Hepatocyte (in vitro differentiated cells): ENCODE data around the gene RPTOR. TPM values are rescaled to one million over a fixed set of nuclear protein-coding genes. Genes with fewer than 3 reads are reported as not detected.

Experiments
- DNase-seq: peaks from one replicate; pipeline ENCODE4 v3.0.0-alpha.2; 2016; ENCODE audit warnings: low spot score
- H2AFZ ChIP-seq: fragments of 200-600 bp; sonication (generic); 2 replicates; pipeline ENCODE4 v1.6.0; 2016; ENCODE audit warnings: antibody characterized with exemption, mild to moderate bottlenecking
- H3K27ac ChIP-seq: fragments of 200-600 bp; sonication (generic); 2 replicates; pipeline ENCODE4 v1.5.1; 2016; ENCODE audit warnings: mild to moderate bottlenecking
- H3K27me3 ChIP-seq: fragments of 200-600 bp; sonication (generic); 2 replicates; pipeline ENCODE4 v1.6.1; 2016
- H3K36me3 ChIP-seq: fragments of 200-600 bp; sonication (generic); replicated peaks from 2 replicates; pipeline ENCODE4 v1.5.1; 2016; ENCODE audit warnings: low read depth; ENCODE audit not compliant: insufficient read depth
- H3K4me1 ChIP-seq: fragments of 200-600 bp; sonication (generic); 2 replicates; pipeline ENCODE4 v1.5.1; 2016; ENCODE audit warnings: mild to moderate bottlenecking, moderate library complexity; ENCODE audit not compliant: insufficient read depth
- H3K4me2 ChIP-seq: fragments of 200-600 bp; sonication (generic); 2 replicates; pipeline ENCODE4 v1.6.0; 2016
- H3K4me3 ChIP-seq: fragments of 200-600 bp; sonication (generic); 2 replicates; pipeline ENCODE4 v1.5.1; 2016; ENCODE audit warnings: mild to moderate bottlenecking
- H3K79me2 ChIP-seq: fragments of 200-600 bp; sonication (generic); 2 replicates; pipeline ENCODE4 v1.6.0; 2017; ENCODE audit warnings: mild to moderate bottlenecking
- H3K9me2 ChIP-seq: fragments of 200-600 bp; sonication (generic); replicated peaks from 2 replicates; pipeline ENCODE4 v1.6.0; 2017; ENCODE audit warnings: mild to moderate bottlenecking; ENCODE audit not compliant: insufficient read depth
- H3K9me3 ChIP-seq: fragments of 200-600 bp; sonication (generic); 2 replicates; pipeline ENCODE4 v1.5.1; 2016; ENCODE audit warnings: low read depth, mild to moderate bottlenecking
- H4K20me1 ChIP-seq: fragments of 200-600 bp; sonication (generic); 2 replicates; pipeline ENCODE4 v1.6.0; 2016; ENCODE audit warnings: mild to moderate bottlenecking; ENCODE audit not compliant: insufficient read depth, poor library complexity, severe bottlenecking
- CTCF ChIP-seq: fragments of 200-600 bp; sonication (generic); IDR thresholded peaks from 2 replicates; pipeline ENCODE4 v1.5.1; 2016; ENCODE audit warnings: antibody characterized with exemption, mild to moderate bottlenecking; ENCODE audit not compliant: poor library complexity
- EZH2 ChIP-seq: fragments of 200-600 bp; sonication (generic); IDR thresholded peaks from 2 replicates; pipeline ENCODE4 v1.6.1; 2016; ENCODE audit warnings: antibody characterized with exemption, mild to moderate bottlenecking, borderline replicate concordance
- EZH2phosphoT487 ChIP-seq: fragments of 200-600 bp; sonication (generic); IDR thresholded peaks from one replicate; pipeline ENCODE4 v1.6.1; 2018; ENCODE audit warnings: antibody characterized with exemption, mild to moderate bottlenecking, low read depth, moderate library complexity; ENCODE audit not compliant: unreplicated experiment, severe bottlenecking
- WGBS: methylation state at CpG from one replicate; pipeline ENCODE4 v1.1.6; 2016; ENCODE audit warnings: low lambda C conversion rate; ENCODE audit errors: missing lambda C conversion rate; 5-methylcytosine and 5-hydroxymethylcytosine counted together
- polyA plus RNA-seq: library from polyadenylated mRNA; unstranded; fragments of >200 nt; fragmentation: Nextera tagmentation; extraction: Ambion mirVana; gene quantifications from 2 replicates; pipeline ENCODE4 v1.2.1, GENCODE V29; 2016
- total RNA-seq: library from RNA; depleted of rRNA; stranded (reverse); fragments of >200 nt; gene quantifications from 2 replicates; pipeline ENCODE4 v1.2.3, GENCODE V29; 2014

The RPTOR gene
- total and polyA plus RNA-seq, 2 experiments from 2014 or later: 14.1 to 20.6 TPM

- H3K9me2 ChIP-seq: no peaks in the 10 kb centered on the region
- no peaks in the 10 kb centered on the region for H3K36me3 ChIP-seq
- no peak overlapping the region for H3K4me2 ChIP-seq
- no peaks in the 10 kb centered on the region for H3K9me3 ChIP-seq
- H3K27ac ChIP-seq: no peak overlapping the region
- H3K4me3 ChIP-seq: no peak overlapping the region
- no peaks in the 10 kb centered on the region for H3K79me2 ChIP-seq
- H4K20me1 ChIP-seq: no peaks in the 10 kb centered on the region
- no peak for DNase-seq
- H3K27me3 ChIP-seq: no peaks in the 10 kb centered on the region
- TF ChIP-seq CTCF: no peak
- TF ChIP-seq EZH2phosphoT487: no peak
- TF ChIP-seq EZH2: no peak
- no peaks in the 10 kb centered on the region for H3K4me1 ChIP-seq
- 93% methylated on average over 44 of the region's 44 CpGs for WGBS
- no peak overlapping the region for H2AFZ ChIP-seq
These were observed 405.1 kb downstream of the RPTOR start for GRCh38 chr17:80949451-80950421.

- no peak overlapping the region for H2AFZ ChIP-seq
- no peak for TF ChIP-seq EZH2phosphoT487
- no peak for TF ChIP-seq EZH2
- TF ChIP-seq CTCF: no peak
- WGBS: 96% methylated on average over 15 of the region's 17 CpGs
- H4K20me1 ChIP-seq: no peaks in the 10 kb centered on the region
- no peak overlapping the region for H3K4me3 ChIP-seq
- H3K27ac ChIP-seq: no peak overlapping the region
- H3K36me3 ChIP-seq: no peaks in the 10 kb centered on the region
- no peaks in the 10 kb centered on the region for H3K9me2 ChIP-seq
- no peaks in the 10 kb centered on the region for H3K9me3 ChIP-seq
- H3K4me1 ChIP-seq: no peaks in the 10 kb centered on the region
- DNase-seq: no peak
- H3K27me3 ChIP-seq: no peaks in the 10 kb centered on the region
- H3K4me2 ChIP-seq: no peak overlapping the region
- H3K79me2 ChIP-seq: no peaks in the 10 kb centered on the region
These were observed 406.0 kb downstream of the RPTOR start for GRCh38 chr17:80950466-80951120.

- Histone ChIP-seq H3K4me1 (no peaks in the 10 kb centered on the region), H3K4me2 (no peak overlapping the region), H3K9me3 (no peaks in the 10 kb centered on the region), H4K20me1 (no peaks in the 10 kb centered on the region), H2AFZ (no peak overlapping the region), H3K27me3 (no peaks in the 10 kb centered on the region), H3K36me3 (no peaks in the 10 kb centered on the region), H3K27ac (no peak overlapping the region), H3K9me2 (no peaks in the 10 kb centered on the region), H3K4me3 (no peak overlapping the region), H3K79me2 (no peaks in the 10 kb centered on the region)
- no peak for DNase-seq
- WGBS: 94% methylated on average over 38 of the region's 38 CpGs
- no peak for TF ChIP-seq CTCF
- TF ChIP-seq EZH2: no peak
- no peak for TF ChIP-seq EZH2phosphoT487
These were observed 406.8 kb downstream of the RPTOR start for GRCh38 chr17:80951121-80952090.
